HG03469 (cell line): ENCODE results near the gene RNF214.

Experiments used
- ATAC-seq: cut with Tn5 transposase; IDR thresholded peaks from one replicate; pipeline ENCODE4 v1.9.1; 2021; ENCODE audit warnings: mild to moderate bottlenecking, moderate library complexity, moderate number of reproducible peaks; ENCODE audit not compliant: unreplicated experiment

The RNF214 gene

GRCh38 chr11:117212697-117213355 lies 19.6 kb upstream of the RNF214 start:
- ATAC-seq: no peak

GRCh38 chr11:117214404-117215110 lies 17.9 kb upstream of the RNF214 start:
- ATAC-seq: no peak

GRCh38 chr11:117217141-117218084 lies 15.1 kb upstream of the RNF214 start:
- ATAC-seq: no peak

- ATAC-seq: no peak
Observed at GRCh38 chr11:117218133-117218915, 14.1 kb upstream of the RNF214 start.

- no peak for ATAC-seq
Observed at GRCh38 chr11:117219001-117219400, 13.5 kb upstream of the RNF214 start.

GRCh38 chr11:117219455-117219854 lies 13.0 kb upstream of the RNF214 start:
- ATAC-seq: no peak

- ATAC-seq: no peak
Observed at GRCh38 chr11:117219995-117220394, 12.5 kb upstream of the RNF214 start.

- no peak for ATAC-seq
Observed at GRCh38 chr11:117220568-117220967, 11.9 kb upstream of the RNF214 start.

- no peak for ATAC-seq
Observed at GRCh38 chr11:117220999-117221774, 11.3 kb upstream of the RNF214 start.

- ATAC-seq: no peak
Observed at GRCh38 chr11:117221775-117222517, 10.5 kb upstream of the RNF214 start.

GRCh38 chr11:117222991-117223740 lies 9.3 kb upstream of the RNF214 start:
- no peak for ATAC-seq

- no peak for ATAC-seq
Observed at GRCh38 chr11:117223741-117224689, 8.5 kb upstream of the RNF214 start.

- no peak for ATAC-seq
Observed at GRCh38 chr11:117225553-117226170, 6.8 kb upstream of the RNF214 start.

- no peak for ATAC-seq
Observed at GRCh38 chr11:117226388-117227385, 5.8 kb upstream of the RNF214 start.

- no peak for ATAC-seq
Observed at GRCh38 chr11:117228091-117228490, 4.4 kb upstream of the RNF214 start.

- no peak for ATAC-seq
Observed at GRCh38 chr11:117229411-117229810, 3.1 kb upstream of the RNF214 start.
